Stimulated activated CD4-positive, alpha-beta T cell treated with anti-CD3 and anti-CD28 coated beads, Interleukin-12 subunit alpha, Interleukin-12 subunit beta, amount 100 ng/mL, for 48 hours (primary cell): ENCODE measurements around the gene PTPN3.
"Not testable (repeated sequence)": the region's sequence is repeated elsewhere in the genome, so short reads cannot be mapped to it uniquely, and the experiment has no call there.

Experiments
- DNase-seq, 3 donors: peaks; one replicate each; pipeline ENCODE4 v3.0.0-alpha.2; 2020; ENCODE audit warnings: low read depth in 2 of 3, low spot score in 1 of 3

The PTPN3 gene

GRCh38 chr9:109498195-109499092, at the start of gene PTPN3:
Gene PTPN3, minus strand, starts transcription at chr9:109498307. Its CDS starts 34,873 bp downstream, at chr9:109463434.
- no peak for DNase-seq

GRCh38 chr9:109544954-109545353, 46.8 kb upstream of the PTPN3 start:
- DNase-seq = not testable (repeated sequence)

- no peak for DNase-seq
Observed at GRCh38 chr9:109542922-109543321, 44.8 kb upstream of the PTPN3 start.

- DNase-seq = no peak
Observed at GRCh38 chr9:109538346-109538745, 40.2 kb upstream of the PTPN3 start.

- DNase-seq = no peak
Observed at GRCh38 chr9:109537288-109537687, 39.2 kb upstream of the PTPN3 start.

- no peak for DNase-seq
Observed at GRCh38 chr9:109536859-109537258, 38.8 kb upstream of the PTPN3 start.

- DNase-seq = no peak
Observed at GRCh38 chr9:109535365-109535764, 37.3 kb upstream of the PTPN3 start.

GRCh38 chr9:109534151-109534550, 36.0 kb upstream of the PTPN3 start:
- no peak for DNase-seq

GRCh38 chr9:109532652-109533051, 34.5 kb upstream of the PTPN3 start:
- DNase-seq = not testable (repeated sequence)

- no peak for DNase-seq
Observed at GRCh38 chr9:109522106-109522505, 24.0 kb upstream of the PTPN3 start.

GRCh38 chr9:109520475-109521132, 22.5 kb upstream of the PTPN3 start:
- DNase-seq = peak; percentile 15 to 45 (median 24)

- no peak for DNase-seq
Observed at GRCh38 chr9:109519366-109519765, 21.3 kb upstream of the PTPN3 start.

- no peak for DNase-seq
Observed at GRCh38 chr9:109518621-109519335, 20.7 kb upstream of the PTPN3 start.

- no peak for DNase-seq
Observed at GRCh38 chr9:109517901-109518377, 19.8 kb upstream of the PTPN3 start.

GRCh38 chr9:109513871-109514270, 15.8 kb upstream of the PTPN3 start:
- no peak for DNase-seq

GRCh38 chr9:109512170-109512756, 14.2 kb upstream of the PTPN3 start:
- no peak for DNase-seq

- no peak for DNase-seq
Observed at GRCh38 chr9:109510506-109510905, 12.4 kb upstream of the PTPN3 start.

GRCh38 chr9:109510042-109510441, 11.9 kb upstream of the PTPN3 start:
- DNase-seq = not testable (repeated sequence)

GRCh38 chr9:109509611-109510010, 11.5 kb upstream of the PTPN3 start:
- DNase-seq = no peak

GRCh38 chr9:109507421-109507838, 9.3 kb upstream of the PTPN3 start:
- no peak for DNase-seq

- DNase-seq = no peak
Observed at GRCh38 chr9:109506097-109506712, 8.1 kb upstream of the PTPN3 start.
